GM19043 (cell line): ENCODE results near the gene ZCWPW1.
"Not testable (repeated sequence)": the region's sequence is repeated elsewhere in the genome, so short reads cannot be mapped to it uniquely, and the experiment has no call there.

Experiments
- ATAC-seq: cut with Tn5 transposase; IDR thresholded peaks from one replicate; pipeline ENCODE4 v1.9.1; 2021; ENCODE audit warnings: low read depth; ENCODE audit not compliant: unreplicated experiment

ZCWPW1 gene

DNA sequence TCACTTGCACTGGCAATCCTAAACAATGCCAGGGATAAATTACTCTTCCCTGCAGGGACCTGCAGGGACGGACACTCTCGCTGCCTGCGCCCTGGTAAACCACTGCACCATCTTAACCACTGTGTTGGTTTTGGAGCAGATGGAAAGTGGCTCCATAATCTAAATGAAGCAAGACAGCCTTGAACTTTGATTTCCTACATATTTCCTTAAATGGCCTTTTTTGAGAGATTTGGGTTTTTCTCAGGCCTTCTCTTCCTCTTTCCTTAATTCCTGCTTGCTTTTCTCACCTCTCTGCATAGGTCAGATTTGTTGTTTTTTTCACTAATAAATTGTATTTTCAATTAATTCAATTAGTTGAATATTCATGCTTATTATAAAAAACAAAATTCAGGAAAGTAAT lies 52.4 kb downstream of the ZCWPW1 start:
- ATAC-seq, result no peak

GRCh38 chr7:100374601-100375000 lies 53.9 kb downstream of the ZCWPW1 start:
- ATAC-seq, result no peak

DNA sequence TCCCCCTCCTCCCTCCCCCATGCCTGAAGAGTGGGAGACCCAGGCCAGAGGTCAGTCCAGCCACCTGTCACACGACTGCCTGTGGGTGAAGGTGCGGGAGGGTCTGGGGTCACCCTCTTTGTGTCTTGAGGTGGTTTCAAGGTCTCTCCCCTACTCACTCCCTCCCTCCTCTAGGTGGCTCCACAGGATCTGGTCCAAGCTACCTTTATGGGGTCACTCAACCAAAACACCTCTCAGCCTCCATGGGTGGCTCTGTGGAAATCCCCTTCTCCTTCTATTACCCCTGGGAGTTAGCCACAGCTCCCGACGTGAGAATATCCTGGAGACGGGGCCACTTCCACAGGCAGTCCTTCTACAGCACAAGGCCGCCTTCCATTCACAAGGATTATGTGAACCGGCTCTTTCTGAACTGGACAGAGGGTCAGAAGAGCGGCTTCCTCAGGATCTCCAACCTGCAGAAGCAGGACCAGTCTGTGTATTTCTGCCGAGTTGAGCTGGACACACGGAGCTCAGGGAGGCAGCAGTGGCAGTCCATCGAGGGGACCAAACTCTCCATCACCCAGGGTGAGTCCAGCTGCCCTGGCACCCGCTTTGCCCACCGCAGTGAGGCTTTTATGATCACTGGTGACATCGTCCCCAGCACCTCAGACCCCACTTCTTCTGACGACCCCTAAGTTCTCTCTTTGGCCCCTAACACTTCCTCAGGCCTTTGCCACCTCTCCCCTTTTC lies 54.5 kb downstream of the ZCWPW1 start:
- not testable (repeated sequence) for ATAC-seq

DNA sequence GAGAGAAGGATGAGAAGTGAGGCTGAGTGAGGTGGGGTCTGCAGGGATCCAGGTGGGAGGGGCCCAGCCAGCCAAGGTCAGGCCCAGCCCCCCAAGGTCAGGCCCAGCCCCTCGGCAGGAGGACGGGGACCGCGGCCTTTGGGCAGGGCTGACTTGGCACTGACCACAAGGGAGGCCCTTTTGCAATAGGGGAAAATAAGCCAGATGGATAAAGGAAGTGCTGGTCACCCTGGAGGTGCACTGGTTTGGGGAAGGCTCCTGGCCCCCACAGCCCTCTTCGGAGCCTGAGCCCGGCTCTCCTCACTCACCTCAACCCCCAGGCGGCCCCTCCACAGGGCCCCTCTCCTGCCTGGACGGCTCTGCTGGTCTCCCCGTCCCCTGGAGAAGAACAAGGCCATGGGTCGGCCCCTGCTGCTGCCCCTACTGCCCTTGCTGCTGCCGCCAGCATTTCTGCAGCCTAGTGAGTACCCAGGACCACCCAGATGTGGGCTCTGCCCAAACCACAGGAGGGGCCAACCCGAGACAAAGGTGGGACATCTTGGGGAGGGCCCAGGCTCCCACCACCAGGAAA lies 55.2 kb downstream of the ZCWPW1 start, which contains the start of gene PILRA:
Gene PILRA, plus strand, starts transcription at position 227 of the 571 bp plus-strand sequence. Its CDS starts 170 bp downstream, at position 397.
- no peak for ATAC-seq

GRCh38 chr7:100372694-100373093 lies 55.8 kb downstream of the ZCWPW1 start:
- ATAC-seq, result no peak

- no peak for ATAC-seq
Measured at GRCh38 chr7:100372256-100372655, 56.2 kb downstream of the ZCWPW1 start.

GRCh38 chr7:100371561-100372171 lies 56.8 kb downstream of the ZCWPW1 start:
- no peak for ATAC-seq

DNA sequence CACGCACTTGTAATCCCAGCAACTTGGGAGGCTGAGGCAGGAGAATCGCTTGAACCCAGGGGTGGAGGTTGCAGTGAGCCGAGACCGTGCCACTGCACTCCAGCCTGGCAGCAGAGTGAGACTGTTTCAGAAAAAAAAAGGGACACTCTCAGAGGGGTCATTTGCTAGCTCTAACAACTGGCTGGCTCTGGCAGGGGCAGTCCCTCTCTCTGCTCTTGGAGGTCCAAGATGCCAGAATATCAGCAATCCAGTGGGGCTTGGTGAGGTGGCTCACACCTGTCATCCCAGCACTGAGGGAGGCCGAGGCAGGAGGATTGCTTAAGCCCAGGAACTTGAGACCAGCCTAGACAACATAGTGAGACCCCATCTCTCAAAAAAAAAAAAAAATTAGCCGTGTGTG lies 57.8 kb downstream of the ZCWPW1 start:
- ATAC-seq, result no peak

DNA sequence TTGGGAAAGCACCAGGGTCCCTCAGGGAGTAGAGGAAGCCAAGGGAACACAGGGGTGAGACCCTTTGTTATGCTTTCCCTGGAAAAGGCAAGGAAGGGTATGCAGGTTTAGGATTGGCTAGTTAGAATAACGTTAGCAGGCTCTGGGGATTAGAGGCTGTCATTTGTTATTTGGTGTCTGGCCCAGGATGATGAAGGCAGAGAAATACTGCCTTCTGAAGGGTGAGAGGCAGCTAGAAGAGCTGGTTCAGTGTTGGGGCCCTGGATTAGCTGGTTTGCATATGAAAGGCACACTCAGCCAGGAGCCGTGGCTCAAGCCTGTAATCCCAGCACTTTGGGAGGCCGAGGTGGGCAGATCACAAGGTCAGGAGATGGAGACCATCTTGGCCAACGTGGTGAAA lies 58.2 kb downstream of the ZCWPW1 start:
- no peak for ATAC-seq

GRCh38 chr7:100369105-100369504 lies 59.4 kb downstream of the ZCWPW1 start:
- ATAC-seq, result peak; percentile 55

- no peak for ATAC-seq
Measured at GRCh38 chr7:100367676-100368613, 60.6 kb downstream of the ZCWPW1 start.

DNA sequence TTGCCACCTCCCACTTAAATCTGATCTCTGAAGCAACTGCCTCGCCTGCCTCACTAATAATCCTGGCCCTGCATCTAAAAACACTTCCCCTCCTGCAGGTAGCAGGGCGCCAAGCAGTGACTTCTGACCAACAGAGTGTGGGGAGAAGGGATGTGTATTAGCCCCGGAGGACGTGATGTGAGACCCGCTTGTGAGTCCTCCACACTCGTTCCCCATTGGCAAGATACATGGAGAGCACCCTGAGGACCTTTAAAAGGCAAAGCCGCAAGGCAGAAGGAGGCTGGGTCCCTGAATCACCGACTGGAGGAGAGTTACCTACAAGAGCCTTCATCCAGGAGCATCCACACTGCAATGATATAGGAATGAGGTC lies 61.3 kb downstream of the ZCWPW1 start:
- ATAC-seq, result no peak

DNA sequence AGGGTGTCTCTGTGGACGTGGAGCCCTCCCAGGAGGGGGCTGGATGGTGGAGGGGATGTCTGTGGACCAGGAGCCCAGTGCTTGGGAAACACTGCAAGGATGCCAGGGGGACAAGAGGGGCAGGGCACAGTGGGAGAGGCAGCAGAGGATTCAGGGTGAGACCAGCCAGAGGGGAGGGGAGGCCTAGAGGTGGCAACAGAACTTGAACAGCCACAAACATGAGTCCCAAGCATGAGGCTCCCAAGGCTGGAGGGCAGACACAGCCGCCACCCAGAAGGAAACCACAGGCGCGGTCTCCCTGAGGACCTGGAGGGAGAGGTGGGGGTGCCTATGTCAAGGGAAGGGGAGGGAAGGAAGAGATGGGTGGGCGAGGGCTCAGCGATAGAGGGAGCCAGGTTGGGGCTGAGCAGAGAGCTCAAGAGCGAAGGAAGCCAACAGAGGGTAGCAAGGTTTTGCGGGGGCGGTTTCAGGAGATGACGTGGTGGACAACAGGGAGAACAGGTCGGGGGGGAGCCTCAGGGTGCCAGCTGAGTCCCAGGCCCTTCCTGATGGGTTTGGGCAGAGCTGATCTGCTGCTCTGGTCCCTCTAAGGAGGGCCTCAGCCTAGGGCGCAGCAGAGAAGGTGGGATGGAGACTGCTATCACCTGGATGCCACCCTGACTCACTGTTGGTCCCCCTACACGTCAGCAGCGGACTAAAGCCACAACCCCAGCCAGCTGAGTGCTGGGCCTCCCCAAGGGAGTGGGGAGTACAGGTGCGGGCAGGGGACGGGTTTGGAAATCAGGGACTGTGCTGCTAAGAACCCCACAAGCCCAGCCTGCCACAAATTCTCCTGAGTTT lies 61.9 kb downstream of the ZCWPW1 start:
- ATAC-seq, result no peak

GRCh38 chr7:100365998-100366367 lies 62.5 kb downstream of the ZCWPW1 start:
- ATAC-seq, result peak; percentile 3

DNA sequence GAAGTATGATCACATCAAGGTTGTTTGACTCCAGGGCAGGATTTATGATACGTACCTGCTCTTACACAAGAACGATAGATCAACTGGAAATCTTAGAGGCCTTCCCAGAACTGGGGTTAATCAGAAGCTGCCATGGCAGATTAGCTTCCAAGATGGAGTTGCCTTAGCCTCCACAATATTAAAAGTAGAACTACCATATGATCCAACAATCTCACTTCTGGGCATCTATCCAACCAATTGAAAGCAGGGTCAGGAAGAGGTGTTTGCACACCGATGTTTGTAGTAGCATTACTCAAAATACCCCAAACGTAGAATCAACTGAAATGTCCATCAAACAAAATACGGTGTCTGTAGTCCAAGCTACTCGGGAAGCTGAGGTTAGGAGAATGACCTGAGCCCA lies 64.0 kb downstream of the ZCWPW1 start:
- ATAC-seq, result no peak

DNA sequence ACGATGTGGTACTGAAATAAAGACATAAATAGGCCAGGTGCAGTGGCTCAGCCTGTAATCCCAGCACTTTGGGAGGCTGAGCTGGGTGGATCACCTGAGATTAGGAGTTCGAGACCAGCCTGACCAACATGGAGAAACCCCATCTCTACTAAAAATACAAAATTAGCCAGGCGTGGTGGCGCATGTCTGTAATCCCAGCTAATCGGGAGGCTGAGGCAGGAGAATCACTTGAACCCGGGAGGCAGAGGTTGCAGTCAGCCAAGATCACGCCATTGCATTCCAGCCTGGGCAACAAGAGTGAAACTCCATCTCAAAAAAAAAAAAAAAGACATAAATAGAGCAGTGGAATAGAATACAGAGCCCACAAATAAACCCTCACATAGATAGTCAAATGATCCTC lies 64.7 kb downstream of the ZCWPW1 start:
- not testable (repeated sequence) for ATAC-seq

DNA sequence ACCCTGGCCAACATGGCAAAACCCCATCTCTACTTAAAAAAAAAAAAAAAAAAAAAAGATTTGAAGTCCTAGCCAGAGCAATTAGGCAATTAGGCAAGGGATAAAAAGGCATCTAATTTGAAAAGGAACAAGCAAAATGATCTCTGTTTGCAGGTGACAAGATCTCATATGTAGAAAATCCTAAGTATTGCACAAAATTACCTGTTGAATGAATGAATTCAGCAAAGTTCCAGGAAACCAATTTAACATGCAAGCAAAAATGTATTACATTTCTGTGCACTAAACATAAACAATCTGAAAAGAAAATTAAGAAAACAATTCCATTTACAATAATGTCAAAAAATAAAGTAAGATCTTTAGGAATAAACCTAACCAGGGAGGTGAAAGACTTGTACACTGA lies 65.4 kb downstream of the ZCWPW1 start:
- no peak for ATAC-seq

DNA sequence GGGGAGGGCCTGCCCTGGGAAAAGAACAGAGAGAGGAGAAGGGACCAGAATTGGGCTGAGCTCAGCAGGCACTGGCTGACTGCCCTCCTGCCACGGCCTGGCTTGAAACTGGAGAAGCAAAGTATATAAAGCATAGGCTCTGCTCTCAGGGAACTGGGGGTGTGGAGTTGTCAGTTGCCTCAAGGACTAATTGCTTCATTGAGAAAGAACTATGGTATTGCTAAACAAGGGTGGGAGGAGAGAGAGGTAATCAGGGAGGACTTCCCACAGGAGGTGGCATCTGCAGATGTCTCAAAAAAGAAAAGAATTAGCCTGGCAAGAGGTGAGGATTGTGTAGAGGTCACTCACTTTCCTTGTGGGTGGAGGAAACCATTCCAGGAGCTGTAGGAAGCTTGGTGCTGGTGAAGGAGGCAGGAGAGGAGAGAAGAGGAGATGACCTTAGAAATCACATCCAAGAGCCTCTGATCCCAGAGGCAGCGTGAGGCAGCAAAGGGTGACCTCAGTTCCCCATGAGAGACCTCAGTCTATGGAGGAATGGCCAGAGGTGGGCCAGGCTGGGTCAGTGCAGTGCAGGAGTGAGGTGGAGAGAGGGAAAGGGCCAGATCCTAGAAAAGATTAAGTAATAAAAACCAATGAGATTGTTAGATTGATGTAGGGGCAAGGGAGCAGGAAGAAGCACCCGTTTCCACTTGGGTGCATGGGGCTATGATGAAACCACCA lies 68.2 kb downstream of the ZCWPW1 start:
- no peak for ATAC-seq

- no peak for ATAC-seq
Measured at GRCh38 chr7:100358857-100359212, 69.7 kb downstream of the ZCWPW1 start.
